Measurements from ENCODE around the gene RSBN1L. TPM values are rescaled to one million over a fixed set of nuclear protein-coding genes. Genes with fewer than 3 reads are reported as not detected.

Gene RSBN1L
- total RNA-seq, 1 experiment from 2014 or later: 21.4 TPM

- Mint-ChIP-seq H3K36me3 (ENCODE audit: insufficient read depth, unreplicated experiment) (peaks cover 30% of the 10 kb centered on the region), H3K27me3 (ENCODE audit: insufficient read depth, unreplicated experiment) (no peaks in the 10 kb centered on the region), H3K27ac (ENCODE audit: unreplicated experiment) (peak overlapping the region; percentile 93), H3K9me3 (ENCODE audit: unreplicated experiment) (peaks cover 5% of the 10 kb centered on the region), H3K4me3 (ENCODE audit: unreplicated experiment) (peak overlapping the region; percentile 99), H3K4me1 (ENCODE audit: low read depth, unreplicated experiment) (peaks cover 27% of the 10 kb centered on the region)
- Histone ChIP-seq H3K9me3 (no peaks in the 10 kb centered on the region), H3K27me3 (replicated peaks; ENCODE audit: control insufficient read depth, insufficient read depth, low read length) (no peaks in the 10 kb centered on the region), H3K4me3 (ENCODE audit: low read depth, low read length) (peak overlapping the region; percentile 97), H3K36me3 (ENCODE audit: control insufficient read depth, insufficient read depth, low read length) (no peaks in the 10 kb centered on the region), H3K4me1 (peaks cover 19% of the 10 kb centered on the region)
- CTCF ChIA-PET: no interaction called here
- intact Hi-C loops (cut with micrococcal nuclease; ENCODE audit: unreplicated experiment): no loop called here
- DNase-seq: no peak
- TF ChIP-seq CTCF (IDR thresholded peaks at IDR 0.05; ENCODE audit: insufficient read depth in 1 of 2, low read depth in 1 of 2, low read length in 1 of 2, severe bottlenecking in 1 of 2, unreplicated experiment in 1 of 2): no peak
- BruUV-seq (replicated peaks): no TSS peak
- POLR2A ChIA-PET: no interaction called here
Measured at GRCh38 chr7:77800158-77800557, 103.9 kb downstream of the RSBN1L start.

- no peak overlapping the region for H3K4me3 ChIP-seq (ENCODE audit: low read depth, low read length)
- DNase-seq: no peak
- 0 out of 2 replicates have a peak, but pooled peaks cover 3% of the 10 kb centered on the region for H3K9me3 ChIP-seq
- H3K36me3 ChIP-seq (ENCODE audit: control insufficient read depth, insufficient read depth, low read length): no peaks in the 10 kb centered on the region
- H3K9me3 Mint-ChIP-seq (ENCODE audit: unreplicated experiment): peaks cover 9% of the 10 kb centered on the region
- no peak overlapping the region for H3K27ac Mint-ChIP-seq (ENCODE audit: unreplicated experiment)
- H3K27me3 Mint-ChIP-seq (ENCODE audit: insufficient read depth, unreplicated experiment): no peaks in the 10 kb centered on the region
- H3K36me3 Mint-ChIP-seq (ENCODE audit: insufficient read depth, unreplicated experiment): peaks cover 30% of the 10 kb centered on the region
- intact Hi-C loops (cut with micrococcal nuclease; ENCODE audit: unreplicated experiment): no loop called here
- BruUV-seq (replicated peaks): no TSS peak
- CTCF ChIA-PET: no interaction called here
- POLR2A ChIA-PET: no interaction called here
- TF ChIP-seq CTCF (IDR thresholded peaks at IDR 0.05; ENCODE audit: insufficient read depth in 1 of 2, low read depth in 1 of 2, low read length in 1 of 2, severe bottlenecking in 1 of 2, unreplicated experiment in 1 of 2): no peak
- H3K4me3 Mint-ChIP-seq (ENCODE audit: unreplicated experiment): no peak overlapping the region
- no peaks in the 10 kb centered on the region for H3K27me3 ChIP-seq (replicated peaks; ENCODE audit: control insufficient read depth, insufficient read depth, low read length)
- peaks cover 27% of the 10 kb centered on the region for H3K4me1 Mint-ChIP-seq (ENCODE audit: low read depth, unreplicated experiment)
- H3K4me1 ChIP-seq: peaks cover 19% of the 10 kb centered on the region
Measured at GRCh38 chr7:77800730-77801129, 104.5 kb downstream of the RSBN1L start.

GRCh38 chr7:77802557-77803405 lies 106.5 kb downstream of the RSBN1L start:
- peaks cover 29% of the 10 kb centered on the region for H3K9me3 Mint-ChIP-seq (ENCODE audit: unreplicated experiment)
- peaks cover 18% of the 10 kb centered on the region for H3K4me1 Mint-ChIP-seq (ENCODE audit: low read depth, unreplicated experiment)
- BruUV-seq (replicated peaks): no TSS peak
- H3K27me3 ChIP-seq (replicated peaks; ENCODE audit: control insufficient read depth, insufficient read depth, low read length): no peaks in the 10 kb centered on the region
- H3K27me3 Mint-ChIP-seq (ENCODE audit: insufficient read depth, unreplicated experiment): no peaks in the 10 kb centered on the region
- intact Hi-C loops (cut with micrococcal nuclease; ENCODE audit: unreplicated experiment): no loop called here
- CTCF ChIA-PET: no interaction called here
- TF ChIP-seq CTCF (IDR thresholded peaks at IDR 0.05; ENCODE audit: insufficient read depth in 1 of 2, low read depth in 1 of 2, low read length in 1 of 2, severe bottlenecking in 1 of 2, unreplicated experiment in 1 of 2): no peak
- DNase-seq: no peak
- H3K9me3 ChIP-seq: peaks cover 18% of the 10 kb centered on the region
- H3K36me3 Mint-ChIP-seq (ENCODE audit: insufficient read depth, unreplicated experiment): peaks cover 16% of the 10 kb centered on the region
- H3K27ac Mint-ChIP-seq (ENCODE audit: unreplicated experiment): no peak overlapping the region
- no peak overlapping the region for H3K4me3 Mint-ChIP-seq (ENCODE audit: unreplicated experiment)
- POLR2A ChIA-PET: no interaction called here
- no peak overlapping the region for H3K4me3 ChIP-seq (ENCODE audit: low read depth, low read length)
- H3K4me1 ChIP-seq: peaks cover 7% of the 10 kb centered on the region; the same call in 1 of the 2 replicates
- H3K36me3 ChIP-seq (ENCODE audit: control insufficient read depth, insufficient read depth, low read length): no peaks in the 10 kb centered on the region

Data from Caco-2 (cell line).